HCT116 (cell line): ENCODE measurements around the gene PLD1.

Source experiments
- ATF3 ChIP-seq: IDR thresholded peaks from 2 replicates; pipeline ENCODE4 v1.6.1; 2012
- EZH2 ChIP-seq: fragments of 200-600 bp; sonication (generic); IDR thresholded peaks from 2 replicates; pipeline ENCODE4 v1.6.1; 2017; ENCODE audit warnings: antibody characterized with exemption, mixed run types
- SRF ChIP-seq: IDR thresholded peaks from 2 replicates; pipeline ENCODE4 v1.6.1; 2012; ENCODE audit warnings: low read depth
- TF ChIP-seq, protein P1 (sequence below), 3 experiments: fragments of 200-600 bp in 1 of 3; sonication (generic) in 1 of 3; IDR thresholded peaks in 2 of 3; conservative IDR thresholded peaks in 1 of 3; 2 replicates each; pipeline ENCODE4 v1.5.1; 2012 to 2017; ENCODE audit warnings: low read depth in 2 of 3, low read length in 2 of 3, antibody characterized with exemption in 1 of 3, borderline replicate concordance in 1 of 3, control low read depth in 1 of 3, mild to moderate bottlenecking in 1 of 3, mixed read lengths in 1 of 3, mixed run types in 1 of 3, moderate library complexity in 1 of 3; ENCODE audit not compliant: insufficient read depth in 1 of 3

DNA sequence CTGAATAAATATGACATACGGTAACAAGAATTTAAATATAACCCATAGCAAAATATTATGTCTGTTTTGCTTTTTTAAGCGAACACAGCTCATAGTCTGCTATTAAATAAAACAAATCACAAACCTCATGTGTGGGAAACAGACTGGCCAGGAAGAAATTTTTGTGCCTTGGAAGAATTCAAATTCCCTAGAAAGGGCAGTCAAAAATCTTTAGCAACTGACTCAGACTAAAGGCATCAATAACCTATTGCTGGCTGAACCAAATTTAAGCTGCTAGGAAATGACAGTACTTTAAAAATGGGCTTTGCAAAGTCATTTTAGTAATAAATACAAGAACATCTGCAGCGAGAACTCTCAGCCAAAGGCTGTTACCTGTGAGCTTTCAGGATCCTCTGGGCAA, 151.4 kb downstream of the PLD1 start:
- TF ChIP-seq SRF (no peak), EZH2 (no peak), ATF3 (no peak)
- TF ChIP-seq, protein P1, sequence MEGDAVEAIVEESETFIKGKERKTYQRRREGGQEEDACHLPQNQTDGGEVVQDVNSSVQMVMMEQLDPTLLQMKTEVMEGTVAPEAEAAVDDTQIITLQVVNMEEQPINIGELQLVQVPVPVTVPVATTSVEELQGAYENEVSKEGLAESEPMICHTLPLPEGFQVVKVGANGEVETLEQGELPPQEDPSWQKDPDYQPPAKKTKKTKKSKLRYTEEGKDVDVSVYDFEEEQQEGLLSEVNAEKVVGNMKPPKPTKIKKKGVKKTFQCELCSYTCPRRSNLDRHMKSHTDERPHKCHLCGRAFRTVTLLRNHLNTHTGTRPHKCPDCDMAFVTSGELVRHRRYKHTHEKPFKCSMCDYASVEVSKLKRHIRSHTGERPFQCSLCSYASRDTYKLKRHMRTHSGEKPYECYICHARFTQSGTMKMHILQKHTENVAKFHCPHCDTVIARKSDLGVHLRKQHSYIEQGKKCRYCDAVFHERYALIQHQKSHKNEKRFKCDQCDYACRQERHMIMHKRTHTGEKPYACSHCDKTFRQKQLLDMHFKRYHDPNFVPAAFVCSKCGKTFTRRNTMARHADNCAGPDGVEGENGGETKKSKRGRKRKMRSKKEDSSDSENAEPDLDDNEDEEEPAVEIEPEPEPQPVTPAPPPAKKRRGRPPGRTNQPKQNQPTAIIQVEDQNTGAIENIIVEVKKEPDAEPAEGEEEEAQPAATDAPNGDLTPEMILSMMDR (IDR thresholded peaks at IDR 0.05 in 2 of 3, conservative IDR thresholded peaks at IDR 0.05 in 1 of 3; ENCODE audit: borderline replicate concordance in 1 of 3, insufficient read depth in 1 of 3, low read depth in 2 of 3, low read length in 2 of 3) = no peak
